ENCODE data around the gene POLK. TPM values are rescaled to one million over a fixed set of nuclear protein-coding genes. Genes with fewer than 3 reads are reported as not detected.

The POLK gene
- total RNA-seq (9.0 and 11.7 TPM in 2 replicates), polyA plus RNA-seq (10.0 and 11.4 TPM in 2 replicates)

- peak within 1 kb of the TSS; percentile 59 for H3K4me3 ChIP-seq
- DNase-seq (ENCODE audit: low read depth in 1 of 2, low spot score in 1 of 2): peak; percentile 97 to 99
- H3K9me3 ChIP-seq (ENCODE audit: low read depth): no peaks in the 10 kb centered on the region
- H3K36me3 ChIP-seq: no peaks in the 10 kb centered on the region
- peaks cover 10% of the 10 kb centered on the region for H3K4me1 ChIP-seq (ENCODE audit: low read depth)
- TF ChIP-seq, protein P1, sequence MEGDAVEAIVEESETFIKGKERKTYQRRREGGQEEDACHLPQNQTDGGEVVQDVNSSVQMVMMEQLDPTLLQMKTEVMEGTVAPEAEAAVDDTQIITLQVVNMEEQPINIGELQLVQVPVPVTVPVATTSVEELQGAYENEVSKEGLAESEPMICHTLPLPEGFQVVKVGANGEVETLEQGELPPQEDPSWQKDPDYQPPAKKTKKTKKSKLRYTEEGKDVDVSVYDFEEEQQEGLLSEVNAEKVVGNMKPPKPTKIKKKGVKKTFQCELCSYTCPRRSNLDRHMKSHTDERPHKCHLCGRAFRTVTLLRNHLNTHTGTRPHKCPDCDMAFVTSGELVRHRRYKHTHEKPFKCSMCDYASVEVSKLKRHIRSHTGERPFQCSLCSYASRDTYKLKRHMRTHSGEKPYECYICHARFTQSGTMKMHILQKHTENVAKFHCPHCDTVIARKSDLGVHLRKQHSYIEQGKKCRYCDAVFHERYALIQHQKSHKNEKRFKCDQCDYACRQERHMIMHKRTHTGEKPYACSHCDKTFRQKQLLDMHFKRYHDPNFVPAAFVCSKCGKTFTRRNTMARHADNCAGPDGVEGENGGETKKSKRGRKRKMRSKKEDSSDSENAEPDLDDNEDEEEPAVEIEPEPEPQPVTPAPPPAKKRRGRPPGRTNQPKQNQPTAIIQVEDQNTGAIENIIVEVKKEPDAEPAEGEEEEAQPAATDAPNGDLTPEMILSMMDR (IDR thresholded peaks at IDR 0.05; ENCODE audit: low read depth, low read length): no peak
- peak within 1 kb of the TSS; percentile 83 for H3K27ac ChIP-seq
- no peaks in the 10 kb centered on the region for H3K27me3 ChIP-seq
Measured at GRCh38 chr5:75511435-75512382, at the start of gene POLK, which contains the start of gene CERT1. TSS of gene POLK (plus strand) at chr5:75511891. TSS of gene CERT1 (minus strand) at chr5:75511629. CDS start at chr5:75511207, 422 bp downstream.

GRCh38 chr5:75463726-75464125, 48.0 kb upstream of the POLK start:
- Histone ChIP-seq H3K9me3 (ENCODE audit: low read depth) (no peaks in the 10 kb centered on the region), H3K27me3 (no peaks in the 10 kb centered on the region), H3K4me1 (ENCODE audit: low read depth) (peaks cover 12% of the 10 kb centered on the region), H3K36me3 (no peaks in the 10 kb centered on the region), H3K4me3 (no peak overlapping the region), H3K27ac (no peak overlapping the region)
- DNase-seq (ENCODE audit: low read depth in 1 of 2, low spot score in 1 of 2): no peak
- TF ChIP-seq, protein P1 (IDR thresholded peaks at IDR 0.05; ENCODE audit: low read depth, low read length): no peak

DNA sequence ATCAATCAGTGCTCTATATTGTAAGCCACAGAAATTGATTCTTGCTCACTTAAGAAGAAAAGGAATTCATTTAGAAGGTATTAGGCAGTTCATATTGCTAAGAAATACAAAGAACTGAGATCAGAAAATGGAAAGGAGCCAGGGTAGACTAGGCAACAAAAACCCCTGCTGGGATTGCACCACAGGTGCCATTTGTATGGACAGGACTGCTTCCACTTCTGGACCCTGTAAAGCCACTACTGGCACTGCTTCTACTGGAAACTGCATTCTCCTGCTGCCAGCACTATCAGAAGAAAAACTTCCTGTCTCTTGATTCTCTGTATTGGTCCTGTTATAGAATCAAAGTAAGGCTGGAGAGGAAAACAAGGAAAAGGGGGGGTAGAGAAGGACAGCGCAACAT, 46.2 kb upstream of the POLK start:
- Histone ChIP-seq H3K4me3 (no peak overlapping the region), H3K9me3 (ENCODE audit: low read depth) (no peaks in the 10 kb centered on the region), H3K36me3 (no peaks in the 10 kb centered on the region), H3K4me1 (ENCODE audit: low read depth) (peaks cover 12% of the 10 kb centered on the region), H3K27ac (no peak overlapping the region), H3K27me3 (no peaks in the 10 kb centered on the region)
- TF ChIP-seq, protein P1 (IDR thresholded peaks at IDR 0.05; ENCODE audit: low read depth, low read length): no peak
- peak; percentile 9 to 82 for DNase-seq (ENCODE audit: low read depth in 1 of 2, low spot score in 1 of 2)

GRCh38 chr5:75466006-75466716, 45.5 kb upstream of the POLK start:
- Histone ChIP-seq H3K36me3 (no peaks in the 10 kb centered on the region), H3K4me3 (no peak overlapping the region), H3K27ac (no peak overlapping the region), H3K9me3 (ENCODE audit: low read depth) (no peaks in the 10 kb centered on the region), H3K4me1 (ENCODE audit: low read depth) (peaks cover 12% of the 10 kb centered on the region), H3K27me3 (no peaks in the 10 kb centered on the region)
- DNase-seq (ENCODE audit: low read depth in 1 of 2, low spot score in 1 of 2): peak in 1 of 2 donors; percentile 1
- TF ChIP-seq, protein P1 (IDR thresholded peaks at IDR 0.05; ENCODE audit: low read depth, low read length): no peak

- Histone ChIP-seq H3K4me3 (no peak overlapping the region), H3K9me3 (ENCODE audit: low read depth) (no peaks in the 10 kb centered on the region), H3K27ac (no peak overlapping the region), H3K4me1 (ENCODE audit: low read depth) (peaks cover 12% of the 10 kb centered on the region), H3K27me3 (no peaks in the 10 kb centered on the region), H3K36me3 (no peaks in the 10 kb centered on the region)
- DNase-seq (ENCODE audit: low read depth in 1 of 2, low spot score in 1 of 2): no peak
- TF ChIP-seq, protein P1 (IDR thresholded peaks at IDR 0.05; ENCODE audit: low read depth, low read length): no peak
Measured at GRCh38 chr5:75468593-75468992, 43.1 kb upstream of the POLK start.

All from cardiac muscle cell (in vitro differentiated cells and primary cell).